H1 (cell line): Measurements from ENCODE around the gene MOGAT3. TPM values are rescaled to one million over a fixed set of nuclear protein-coding genes. Genes with fewer than 3 reads are reported as not detected.

Experiments used
- SUZ12 ChIP-seq: fragments of 200-600 bp; sonication (generic); IDR thresholded peaks from 2 replicates; pipeline ENCODE4 v1.6.1; 2012; ENCODE audit warnings: mild to moderate bottlenecking, inconsistent platforms, low read length, moderate library complexity, mixed read lengths
- polyA plus RNA-seq, 7 experiments: library from polyadenylated mRNA; depleted of rRNA in 3 of 7; stranded (reverse) in 5 of 7; unstranded in 2 of 7; fragments of >200 nt in 5 of 7; fragments of 200-250 nt in 2 of 7; gene quantifications; 1 replicate in 5 of 7; 2 replicates in 1 of 7; 4 replicates in 1 of 7; pipeline versions ENCODE4 v1.2.1 to v1.2.3, GENCODE V29; 2011 to 2013; ENCODE audit warnings: missing spikeins in 2 of 7, mixed read lengths in 2 of 7
- total RNA-seq: library from RNA; stranded (reverse); fragmentation: NEBNext Ultra II Directional; extraction: Animal tissue kit (Norgen Biotek cat#: 25700); gene quantifications from 2 replicates; pipeline ENCODE4 v1.2.1, GENCODE V29; 2021
- TF ChIP-seq, protein P1 (sequence below): IDR thresholded peaks from 2 replicates; pipeline ENCODE4 v1.6.1; 2011; ENCODE audit warnings: low read length, improper control_type of control experiment

MOGAT3 gene
- total and polyA plus RNA-seq, 2 of the 8 experiments (the other 6 are each of a cell fraction or from before 2014, with no cell fraction given) = 0.21 to 0.82 TPM

GRCh38 chr7:101172854-101173751 is 27.7 kb downstream of the MOGAT3 start (continued):
- TF ChIP-seq, protein P1, sequence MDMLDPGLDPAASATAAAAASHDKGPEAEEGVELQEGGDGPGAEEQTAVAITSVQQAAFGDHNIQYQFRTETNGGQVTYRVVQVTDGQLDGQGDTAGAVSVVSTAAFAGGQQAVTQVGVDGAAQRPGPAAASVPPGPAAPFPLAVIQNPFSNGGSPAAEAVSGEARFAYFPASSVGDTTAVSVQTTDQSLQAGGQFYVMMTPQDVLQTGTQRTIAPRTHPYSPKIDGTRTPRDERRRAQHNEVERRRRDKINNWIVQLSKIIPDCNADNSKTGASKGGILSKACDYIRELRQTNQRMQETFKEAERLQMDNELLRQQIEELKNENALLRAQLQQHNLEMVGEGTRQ = no peak
- TF ChIP-seq SUZ12 = peak; percentile 65
